Uterus (tissue), 4 donors: ENCODE measurements around the gene TRIM38. TPM values are rescaled to one million over a fixed set of nuclear protein-coding genes. Genes with fewer than 3 reads are reported as not detected.

Source experiments
- DNase-seq, 2 donors: peaks; one replicate each; pipeline ENCODE4 v3.0.0-alpha.2; 2019 to 2020
- H3K27ac ChIP-seq, 2 donors: fragments of 200-600 bp; sonication (generic); 1 replicate in 1 of 2; 2 replicates in 1 of 2; pipeline ENCODE4 v1.5.1; 2016 to 2018
- H3K27me3 ChIP-seq, 2 donors: fragments of 200-600 bp; sonication (generic); one replicate each; pipeline ENCODE4 v1.5.1; 2018 to 2019; ENCODE audit warnings: control low read depth in 1 of 2
- H3K36me3 ChIP-seq, 2 donors: fragments of 200-600 bp; sonication (generic); one replicate each; pipeline ENCODE4 v1.5.1; 2019; ENCODE audit warnings: control low read depth in 1 of 2
- H3K4me1 ChIP-seq, 2 donors: fragments of 200-600 bp; sonication (generic); one replicate each; pipeline ENCODE4 v1.5.1; 2018 to 2019; ENCODE audit warnings: control low read depth in 1 of 2
- H3K4me3 ChIP-seq, 2 donors: fragments of 200-600 bp; sonication (generic); 1 replicate in 1 of 2; 2 replicates in 1 of 2; pipeline ENCODE4 v1.5.1; 2018 to 2019; ENCODE audit warnings: mild to moderate bottlenecking in 1 of 2
- H3K9me3 ChIP-seq, 2 donors: fragments of 200-600 bp; sonication (generic); one replicate each; pipeline ENCODE4 v1.5.1; 2019; ENCODE audit warnings: control low read depth in 1 of 2
- CTCF ChIP-seq, 4 experiments: fragments of 200-600 bp in 2 of 4; fragments of 450-650 bp in 2 of 4; sonication (generic) in 2 of 4; IDR thresholded peaks; one replicate each; pipeline ENCODE4 v1.5.1; 2016 to 2019; ENCODE audit warnings: antibody characterized with exemption in 4 of 4, mild to moderate bottlenecking in 2 of 4, moderate library complexity in 1 of 4
- POLR2A ChIP-seq, 2 donors: fragments of 450-650 bp; IDR thresholded peaks; one replicate each; pipeline ENCODE4 v1.6.1; 2016; ENCODE audit warnings: antibody characterized with exemption in 2 of 2, mild to moderate bottlenecking in 1 of 2, moderate library complexity in 1 of 2
- intact Hi-C: fragments of 100-400 bp; cut with DNase I; formaldehyde crosslinking; loops from one replicate; pipeline ENCODE4 v1.15.1; 2023; ENCODE audit warnings: low total_unique reads
- total RNA-seq, 4 donors: library from RNA; depleted of rRNA in 3 of 4; stranded (reverse); fragments of >200 nt in 3 of 4; gene quantifications; one replicate each; pipeline versions ENCODE4 v1.1.0 to v1.2.4, GENCODE V29; 2014 to 2023
- donor health status: DM: yes; HTN: yes; CAD: no.

TRIM38 gene
- total RNA-seq, 4 donors from 2014 or later = 9.1 to 18.5 (median 10.6) TPM

DNA sequence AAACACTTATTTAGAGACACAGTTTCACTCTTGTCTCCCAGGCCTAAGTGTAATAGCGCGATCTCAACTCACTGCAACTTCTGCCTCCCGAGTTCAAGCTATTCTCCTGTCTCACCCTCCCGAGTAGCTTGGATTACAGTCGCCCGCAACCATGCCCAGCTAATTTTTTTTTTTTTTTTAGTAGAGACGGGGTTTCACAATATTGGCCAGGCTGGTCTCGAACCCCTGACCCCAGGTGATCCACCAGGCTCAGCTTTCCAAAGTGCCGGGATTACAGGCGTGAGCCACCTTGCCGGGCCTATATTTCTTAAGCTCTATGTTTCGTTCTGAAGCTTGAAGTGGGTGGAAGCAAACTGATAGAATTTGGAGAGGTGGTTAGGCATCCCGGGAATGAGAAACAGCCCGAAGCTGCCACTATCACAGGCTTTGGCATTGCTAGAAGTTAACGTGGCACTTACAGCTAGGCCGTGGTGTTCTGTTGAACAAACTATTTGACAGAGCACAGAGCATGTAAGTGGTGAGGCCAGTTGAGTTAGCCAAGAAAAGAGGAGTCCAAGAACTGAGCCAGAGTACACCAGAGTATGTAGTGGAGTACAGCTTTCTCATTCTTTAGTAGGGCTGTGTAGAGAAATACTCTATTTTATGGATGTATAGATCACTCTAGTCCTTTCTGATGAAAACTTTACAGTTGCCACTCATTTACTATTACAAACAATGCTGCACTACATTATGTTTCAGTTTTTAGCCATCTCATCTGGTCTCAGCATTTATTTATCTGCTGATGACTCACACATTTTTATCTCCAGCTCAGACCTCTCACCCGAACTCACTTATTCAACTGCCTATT lies 62.7 kb downstream of the TRIM38 start:
- Histone ChIP-seq H3K9me3 (no peaks in the 10 kb centered on the region), H3K4me3 (no peak overlapping the region), H3K27me3 (no peaks in the 10 kb centered on the region), H3K36me3 (no peaks in the 10 kb centered on the region), H3K4me1 (no peaks in the 10 kb centered on the region), H3K27ac (peak overlapping the region; percentile 95 to 97)
- TF ChIP-seq CTCF (IDR thresholded peaks at IDR 0.05) = no peak
- TF ChIP-seq POLR2A (IDR thresholded peaks at IDR 0.05) = no peak
- intact Hi-C loops = no loop called here
- DNase-seq = no peak

DNA sequence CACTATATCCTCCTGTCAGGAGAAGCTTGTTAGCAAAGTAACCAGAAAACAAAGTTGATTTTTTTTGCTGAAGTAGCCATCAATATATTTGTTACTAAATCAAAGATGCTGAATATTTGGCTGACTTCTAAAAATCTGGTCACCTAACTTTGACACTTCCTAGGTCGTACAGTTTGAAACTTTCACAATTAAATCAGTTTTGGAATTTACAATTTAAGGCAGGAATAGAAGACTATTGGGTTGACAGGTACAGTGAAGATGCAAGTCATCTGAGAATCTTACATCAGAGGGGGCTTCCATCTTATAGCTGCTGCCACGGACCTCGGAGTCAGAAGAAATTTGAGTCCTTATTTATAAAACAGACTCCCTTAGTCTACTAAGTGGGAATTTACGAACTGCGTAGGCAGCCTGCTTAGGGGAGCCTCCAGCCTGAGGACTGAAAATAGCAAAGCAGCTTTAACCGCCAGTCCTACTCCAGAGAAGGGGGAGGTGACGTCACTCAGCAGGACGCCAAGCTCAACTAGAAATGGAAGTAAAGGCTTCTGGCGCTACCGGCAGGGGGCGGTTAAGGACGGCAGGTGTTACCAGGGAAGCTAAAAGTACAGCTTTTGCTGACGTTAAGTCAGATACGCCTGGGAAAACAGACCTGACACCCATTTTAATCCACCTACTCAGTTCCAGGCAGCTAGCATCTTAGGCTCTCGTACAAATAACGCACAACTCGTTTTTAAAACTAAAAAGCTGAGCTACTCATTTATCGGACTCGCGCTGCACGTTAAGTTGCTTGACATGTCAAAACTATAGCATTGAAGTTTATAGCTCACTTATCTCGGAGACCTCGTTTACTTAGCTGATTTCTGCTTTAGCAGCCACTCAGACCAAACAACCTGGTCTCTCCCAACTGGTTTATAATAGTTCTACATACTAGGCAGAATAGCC lies 63.6 kb downstream of the TRIM38 start:
- Histone ChIP-seq H3K27me3 (no peaks in the 10 kb centered on the region), H3K4me3 (peak overlapping the region; percentile 66 to 69), H3K36me3 (no peaks in the 10 kb centered on the region), H3K4me1 (no peaks in the 10 kb centered on the region), H3K9me3 (no peaks in the 10 kb centered on the region), H3K27ac (peak overlapping the region; percentile 95 to 97)
- DNase-seq = peak; percentile 94 to 98
- TF ChIP-seq CTCF (IDR thresholded peaks at IDR 0.05) = peak; percentile 76 to 91 (median 82)
- TF ChIP-seq POLR2A (IDR thresholded peaks at IDR 0.05) = peak in 1 of 2 donors; percentile 45
- intact Hi-C loops = no loop called here

- Histone ChIP-seq H3K36me3 (no peaks in the 10 kb centered on the region), H3K9me3 (no peaks in the 10 kb centered on the region), H3K4me3 (peak overlapping the region; percentile 66 to 69), H3K4me1 (no peaks in the 10 kb centered on the region), H3K27me3 (no peaks in the 10 kb centered on the region), H3K27ac (peak overlapping the region; percentile 95 to 97)
- intact Hi-C loops = no loop called here
- peak; percentile 90 to 95 for DNase-seq
- TF ChIP-seq POLR2A (IDR thresholded peaks at IDR 0.05) (peak; percentile 83 to 95), CTCF (IDR thresholded peaks at IDR 0.05) (peak in 1 of 4 experiments; percentile 26)
Observed at GRCh38 chr6:26026833-26027490, 64.4 kb downstream of the TRIM38 start.

DNA sequence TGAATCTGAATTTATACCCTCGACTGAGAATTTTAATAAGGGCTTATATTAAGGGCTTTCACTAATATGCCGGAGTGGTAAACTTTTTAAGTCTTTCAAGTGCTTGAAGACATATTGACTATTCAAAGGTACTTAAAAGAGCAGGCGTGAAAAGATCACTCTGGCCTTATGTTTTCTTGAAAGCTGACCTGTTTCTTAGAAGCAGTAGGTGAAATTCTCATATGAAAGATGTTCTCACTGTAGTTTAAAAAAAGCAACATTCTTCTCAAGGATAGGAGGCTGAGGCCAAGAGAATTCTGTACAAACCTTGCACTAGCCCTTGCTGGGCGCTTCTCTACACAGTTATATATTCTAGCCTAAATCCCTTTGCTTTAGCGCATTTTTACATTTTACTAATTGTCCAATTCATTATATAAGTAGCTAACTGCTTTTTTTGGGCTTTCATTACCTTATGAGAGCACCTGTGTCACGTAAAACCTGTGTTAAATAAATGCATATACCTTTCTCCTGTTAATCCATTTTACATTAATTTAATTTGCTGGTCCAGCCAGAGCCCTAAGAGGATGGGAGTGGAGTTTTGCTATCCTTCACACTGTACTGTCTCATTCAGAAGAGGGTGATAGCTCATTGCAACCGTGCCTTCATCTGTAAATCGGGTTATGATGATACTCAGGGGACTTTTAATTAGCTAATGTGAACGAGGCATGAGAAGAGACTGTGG lies 65.0 kb downstream of the TRIM38 start:
- Histone ChIP-seq H3K4me1 (no peaks in the 10 kb centered on the region), H3K4me3 (peak overlapping the region; percentile 66 to 69), H3K27me3 (no peaks in the 10 kb centered on the region), H3K9me3 (no peaks in the 10 kb centered on the region), H3K27ac (peak overlapping the region; percentile 95 to 97), H3K36me3 (no peaks in the 10 kb centered on the region)
- DNase-seq = no peak
- TF ChIP-seq CTCF (IDR thresholded peaks at IDR 0.05) (no peak), POLR2A (IDR thresholded peaks at IDR 0.05) (no peak)
- intact Hi-C loops = no loop called here
